ENCODE data around the gene HSD11B1L. TPM values are rescaled to one million over a fixed set of nuclear protein-coding genes. Genes with fewer than 3 reads are reported as not detected.
"Not testable (repeated sequence)": the region's sequence is repeated elsewhere in the genome, so short reads cannot be mapped to it uniquely, and the experiment has no call there.

The HSD11B1L gene
- total and polyA plus RNA-seq, 5 experiments from 2014 or later: 2.8 to 6.0 (median 5.5) TPM

DNA sequence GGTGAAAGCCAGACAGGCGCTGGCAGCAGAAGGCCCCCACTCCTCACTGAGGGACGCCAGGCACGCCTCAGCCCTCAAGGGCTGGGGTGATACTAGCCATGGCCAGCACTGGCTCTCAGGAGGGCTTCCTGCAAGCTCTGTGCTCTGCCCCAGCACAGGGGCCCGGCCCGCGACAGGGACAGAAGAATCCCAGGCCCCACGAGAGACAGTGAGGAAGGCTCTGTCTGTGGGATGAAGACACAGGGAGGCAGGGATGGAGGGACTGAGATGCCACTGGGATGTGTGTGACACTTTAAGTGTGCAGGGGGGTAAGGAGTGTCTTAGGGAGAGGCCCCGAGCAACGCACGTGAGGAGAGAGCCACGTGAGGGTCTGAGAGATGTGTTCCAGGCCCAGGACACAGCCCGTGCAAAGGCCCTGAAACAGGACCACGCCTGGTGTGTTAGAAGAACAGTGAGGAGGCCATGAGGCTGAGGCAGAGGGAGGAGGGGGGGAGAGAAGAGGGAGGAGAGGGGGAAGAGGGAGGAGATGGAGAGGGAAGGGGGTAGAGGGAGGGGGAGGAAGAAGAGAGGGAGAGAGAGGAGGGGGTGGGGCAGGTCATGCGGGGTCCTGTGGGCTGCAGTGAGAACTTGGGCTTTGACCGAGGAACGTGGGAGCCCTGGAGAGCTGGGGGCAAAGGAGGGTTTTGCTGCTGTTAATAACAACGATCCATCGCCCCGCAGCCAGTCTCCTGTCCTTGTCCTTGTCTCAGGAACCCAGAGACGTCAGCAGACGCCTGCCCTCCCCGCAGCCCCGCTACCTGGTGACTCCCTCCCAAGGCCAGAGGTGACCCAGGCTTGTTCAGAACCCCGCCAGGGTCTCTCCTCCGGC is 16.4 kb downstream of the HSD11B1L start:
- H3K4me3 Mint-ChIP-seq: peak overlapping the region in 1 of 10 donors; percentile 38
- no peaks in the 10 kb centered on the region for H3K27me3 Mint-ChIP-seq
- peaks cover 0 to 47% (median 3%) of the 10 kb centered on the region in 3 donors for H3K36me3 Mint-ChIP-seq
- H3K27ac Mint-ChIP-seq: peak overlapping the region in 3 of 10 donors; percentile 25 to 53 (median 52)
- POLR2A ChIA-PET: no interaction called here
- DNase-seq (no peak), ATAC-seq (no peak)
- H3K4me1 Mint-ChIP-seq: peaks cover 4 to 14% (median 5%) of the 10 kb centered on the region in 4 donors
- no peaks in the 10 kb centered on the region for H3K9me3 Mint-ChIP-seq

GRCh38 chr19:5697890-5698634 is 17.2 kb downstream of the HSD11B1L start:
- DNase-seq: no peak
- ATAC-seq: no peak
- H3K4me1 Mint-ChIP-seq: peaks cover 0 to 6% (median 3%) of the 10 kb centered on the region in 4 donors
- POLR2A ChIA-PET: no interaction called here
- H3K27ac Mint-ChIP-seq: peak overlapping the region in 1 of 10 donors; percentile 53
- no peak overlapping the region for H3K4me3 Mint-ChIP-seq
- peaks cover 0 to 43% (median 3%) of the 10 kb centered on the region in 3 donors for H3K36me3 Mint-ChIP-seq
- no peaks in the 10 kb centered on the region for H3K9me3 Mint-ChIP-seq
- H3K27me3 Mint-ChIP-seq: no peaks in the 10 kb centered on the region

GRCh38 chr19:5698635-5699422 is 18.0 kb downstream of the HSD11B1L start:
- Mint-ChIP-seq H3K36me3 (peaks cover 0 to 43% (median 3%) of the 10 kb centered on the region in 3 donors), H3K9me3 (no peaks in the 10 kb centered on the region), H3K27me3 (no peaks in the 10 kb centered on the region), H3K27ac (peak overlapping the region in 1 of 10 donors; percentile 25), H3K4me1 (peaks cover 0 to 2% (median under 1%) of the 10 kb centered on the region in 4 donors), H3K4me3 (no peak overlapping the region)
- POLR2A ChIA-PET: interaction anchor here (0.9 to 1.2 kb wide), 3 partner anchors 9 to 21 kb away, joined by 3 to 5 read pairs (median 3); partner anchors contain the start of genes LONP1 and RPL36
- no peak for DNase-seq
- no peak for ATAC-seq

DNA sequence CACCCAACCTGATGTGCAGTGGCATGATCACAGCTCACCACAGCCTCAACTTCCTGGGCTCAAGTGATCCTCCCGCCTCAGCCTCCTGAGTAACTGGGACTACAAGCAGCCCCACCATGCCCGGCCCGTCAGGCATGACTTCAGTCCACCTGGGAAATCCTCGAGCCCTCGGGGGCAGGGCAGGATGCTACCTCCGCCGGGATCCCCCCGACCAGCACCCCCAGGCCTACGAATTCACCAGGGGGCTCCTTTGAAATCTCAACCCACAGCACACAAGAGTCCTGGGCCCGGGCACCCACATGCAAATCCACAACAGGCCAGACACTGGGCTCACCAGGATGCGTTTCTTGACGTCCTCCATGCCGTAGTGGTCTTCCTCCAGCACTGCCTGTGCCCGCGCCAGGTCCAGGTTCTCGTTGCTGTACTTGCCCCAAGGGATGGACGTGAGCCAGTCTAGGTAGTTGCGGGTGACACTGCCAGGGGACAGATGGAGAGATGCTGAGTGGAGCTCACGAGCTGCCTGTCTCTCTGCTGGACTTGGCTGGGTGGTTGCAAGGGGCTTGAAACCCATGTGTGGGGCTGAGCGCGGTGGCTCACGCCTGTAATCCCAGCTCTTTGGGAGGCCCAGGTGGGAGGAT is 19.7 kb downstream of the HSD11B1L start:
- H3K27ac Mint-ChIP-seq: peak overlapping the region in 2 of 10 donors; percentile 21 to 70
- H3K27me3 Mint-ChIP-seq: no peaks in the 10 kb centered on the region
- H3K4me3 Mint-ChIP-seq: no peak overlapping the region
- H3K36me3 Mint-ChIP-seq: peaks cover 0 to 49% (median 3%) of the 10 kb centered on the region in 3 donors
- ATAC-seq (no peak), DNase-seq (no peak)
- H3K4me1 Mint-ChIP-seq: peaks cover 0 to 2% (median 0%) of the 10 kb centered on the region in 4 donors
- POLR2A ChIA-PET: no interaction called here
- H3K9me3 Mint-ChIP-seq: no peaks in the 10 kb centered on the region

DNA sequence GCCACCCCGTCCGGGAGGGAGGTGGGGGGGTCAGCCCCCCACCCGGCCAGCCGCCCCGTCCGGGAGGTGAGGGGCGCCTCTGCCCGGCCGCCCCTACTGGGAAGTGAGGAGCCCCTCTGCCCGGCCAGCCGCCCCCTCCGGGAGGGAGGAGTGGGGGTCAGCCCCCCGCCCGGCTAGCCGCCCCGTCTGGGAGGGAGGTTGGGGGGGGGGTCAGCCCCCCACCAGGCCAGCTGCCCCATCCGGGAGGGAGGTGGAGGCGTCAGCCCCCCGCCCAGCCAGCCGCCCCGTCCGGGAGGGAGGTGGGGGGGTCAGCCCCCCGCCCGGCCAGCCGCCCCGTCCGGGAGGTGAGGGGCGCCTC is 21.2 kb downstream of the HSD11B1L start:
- H3K4me3 Mint-ChIP-seq, DNase-seq, H3K9me3 Mint-ChIP-seq, H3K4me1 Mint-ChIP-seq, H3K27ac Mint-ChIP-seq, ATAC-seq, H3K27me3 Mint-ChIP-seq: not testable (repeated sequence)
- H3K36me3 Mint-ChIP-seq: peaks cover 0 to 55% (median 3%) of the 10 kb centered on the region in 3 donors
- POLR2A ChIA-PET: interaction anchor here (1.3 kb wide), 1 partner anchor 8 kb away, joined by 3 read pairs; no protein-coding TSS in a partner anchor

- Mint-ChIP-seq H3K4me3 (no peak overlapping the region), H3K36me3 (peaks cover 0 to 59% (median 3%) of the 10 kb centered on the region in 3 donors), H3K27me3 (no peaks in the 10 kb centered on the region), H3K27ac (peak overlapping the region in 3 of 10 donors; percentile 53 to 80 (median 62)), H3K9me3 (no peaks in the 10 kb centered on the region), H3K4me1 (no peaks in the 10 kb centered on the region)
- ATAC-seq: no peak
- DNase-seq: peak in 1 of 10 donors; percentile 56
- POLR2A ChIA-PET: interaction anchor here (0.6 kb wide), 1 partner anchor 25 kb away, joined by 3 read pairs; no protein-coding TSS in a partner anchor
These were observed 23.3 kb downstream of the HSD11B1L start for GRCh38 chr19:5703819-5704818.

GRCh38 chr19:5705552-5705951 is 24.7 kb downstream of the HSD11B1L start:
- H3K9me3 Mint-ChIP-seq: no peaks in the 10 kb centered on the region
- ATAC-seq (no peak), DNase-seq (no peak)
- H3K4me3 Mint-ChIP-seq: no peak overlapping the region
- peaks cover 0 to 66% (median 3%) of the 10 kb centered on the region in 3 donors for H3K36me3 Mint-ChIP-seq
- no peaks in the 10 kb centered on the region for H3K27me3 Mint-ChIP-seq
- H3K27ac Mint-ChIP-seq: peak overlapping the region in 1 of 10 donors; percentile 34
- POLR2A ChIA-PET: interaction anchor here (0.8 kb wide), 1 partner anchor 13 kb away, joined by 3 read pairs; no protein-coding TSS in a partner anchor
- H3K4me1 Mint-ChIP-seq: no peaks in the 10 kb centered on the region

DNA sequence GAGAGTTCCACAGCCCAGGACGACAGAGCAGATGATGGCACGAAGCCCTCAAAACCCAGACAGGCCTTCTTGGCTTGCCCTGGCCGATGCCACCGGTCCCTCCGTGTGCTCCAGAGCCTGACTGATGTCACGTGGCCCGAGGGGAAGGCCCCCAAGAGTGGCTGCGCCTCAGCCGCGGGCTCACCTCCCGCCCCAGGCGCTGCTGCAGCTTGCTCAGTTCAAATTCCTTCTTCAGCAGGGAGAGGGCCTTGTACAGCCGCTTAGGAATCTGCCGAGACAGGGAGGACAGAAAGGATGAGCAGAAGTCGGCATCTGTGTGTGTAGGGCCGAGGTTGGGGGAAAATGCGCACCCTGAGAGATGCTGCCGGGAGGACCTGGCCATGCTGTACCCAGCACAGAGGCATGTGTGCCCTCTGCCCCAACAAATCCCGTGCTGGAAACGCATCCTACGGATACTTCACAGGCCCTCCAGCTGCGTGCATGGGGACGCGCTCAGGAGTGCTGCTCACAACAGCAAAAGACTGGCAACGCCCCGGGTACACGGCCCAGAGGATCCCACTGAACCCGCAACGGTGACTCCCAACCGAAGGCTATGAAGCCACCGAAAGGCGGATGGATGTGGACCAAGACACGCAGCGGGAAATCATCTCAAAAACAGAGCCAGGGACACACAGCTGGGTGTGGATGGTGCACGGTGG is 26.2 kb downstream of the HSD11B1L start:
- ATAC-seq: no peak
- no peak overlapping the region for H3K4me3 Mint-ChIP-seq
- no peaks in the 10 kb centered on the region for H3K9me3 Mint-ChIP-seq
- H3K27ac Mint-ChIP-seq: peak overlapping the region in 1 of 10 donors; percentile 61
- H3K4me1 Mint-ChIP-seq: no peaks in the 10 kb centered on the region
- H3K27me3 Mint-ChIP-seq: no peaks in the 10 kb centered on the region
- POLR2A ChIA-PET: interaction anchor here (0.5 to 1.3 kb wide), 3 partner anchors 8 to 590 kb away, joined by 3 to 5 read pairs (median 3); no protein-coding TSS in a partner anchor
- peaks cover 0 to 71% (median 0%) of the 10 kb centered on the region in 3 donors for H3K36me3 Mint-ChIP-seq
- DNase-seq: no peak

DNA sequence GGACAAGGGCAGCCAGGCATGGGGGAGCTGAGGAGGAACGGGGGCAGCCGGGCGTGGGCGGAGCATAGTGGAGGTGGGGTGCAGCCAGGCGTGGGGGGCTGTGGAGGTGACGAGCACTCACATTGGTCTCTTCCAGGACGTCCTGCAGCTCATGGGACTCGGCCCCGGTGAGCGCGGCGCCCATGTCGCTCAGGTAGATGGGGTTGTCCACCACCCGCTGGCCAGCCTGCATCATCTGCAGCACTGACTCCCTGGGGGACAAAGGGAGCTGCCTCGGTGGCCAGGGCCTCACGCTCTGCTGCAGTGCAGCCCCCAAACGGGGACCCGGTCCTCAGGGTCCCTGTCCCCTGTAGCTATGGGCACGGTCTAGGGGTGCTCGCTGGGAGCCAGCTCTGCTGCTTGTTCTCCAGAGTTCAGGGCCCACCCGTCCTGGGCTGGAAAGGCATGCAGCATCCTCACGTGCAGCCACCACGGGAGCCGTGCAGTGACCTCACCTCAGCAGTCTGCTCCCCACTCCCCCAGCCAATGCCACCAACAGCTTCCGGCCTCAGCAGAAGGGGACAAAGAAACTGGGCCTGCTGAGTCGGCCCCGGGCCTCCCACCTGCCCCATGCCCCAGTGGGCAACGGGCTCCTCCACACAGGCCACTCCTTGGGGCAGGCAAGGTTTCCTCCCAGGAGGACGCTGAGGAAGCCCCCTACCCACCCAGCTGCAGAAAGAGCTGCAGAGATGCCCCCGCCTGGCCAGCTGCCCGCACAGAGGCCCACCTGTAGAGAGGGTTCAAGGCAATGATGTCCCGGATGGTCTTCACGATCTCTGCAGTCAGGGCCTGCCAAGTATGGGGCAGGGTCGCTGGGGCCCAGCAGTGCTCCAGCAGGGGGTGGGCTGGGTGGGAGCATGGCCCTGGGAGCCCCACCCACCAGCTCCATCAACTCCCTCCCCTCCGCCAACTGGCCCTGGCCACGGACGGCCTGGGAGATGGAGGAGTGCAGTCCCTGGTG is 27.0 kb downstream of the HSD11B1L start:
- H3K4me3 Mint-ChIP-seq: no peak overlapping the region
- DNase-seq: no peak
- no peaks in the 10 kb centered on the region for H3K9me3 Mint-ChIP-seq
- H3K4me1 Mint-ChIP-seq: no peaks in the 10 kb centered on the region
- H3K27ac Mint-ChIP-seq: peak overlapping the region in 1 of 10 donors; percentile 61
- peak in 1 of 2 donors; percentile 17 for ATAC-seq
- H3K36me3 Mint-ChIP-seq: peaks cover 0 to 76% (median 0%) of the 10 kb centered on the region in 3 donors
- POLR2A ChIA-PET: interaction anchor here (0.5 to 1.3 kb wide), 3 partner anchors 9 to 589 kb away, joined by 3 to 5 read pairs (median 3); no protein-coding TSS in a partner anchor
- H3K27me3 Mint-ChIP-seq: no peaks in the 10 kb centered on the region
